ENCODE results near the gene CEP164.

- TF ChIP-seq EZH2 (IDR thresholded peaks at IDR 0.05; ENCODE audit: insufficient read depth, low read length): no peak
- peak; percentile 90 for TF ChIP-seq CTCF (IDR thresholded peaks at IDR 0.05; ENCODE audit: insufficient read depth, low read depth, low read length)
These were observed 98.6 kb downstream of the CEP164 start for GRCh38 chr11:117426297-117426685.

Measured in astrocyte (in vitro differentiated cells and primary cell).